Measurements from ENCODE around the gene DHPS.

Gene DHPS

GRCh38 chr19:12723381-12723640 is 41.6 kb upstream of the DHPS start:
- TF ChIP-seq CTCF (IDR thresholded peaks at IDR 0.05; ENCODE audit: low read depth, low read length): no peak
- H3K4me3 ChIP-seq (ENCODE audit: low read depth, low read length): peak overlapping the region; percentile 86

- H3K4me3 ChIP-seq (ENCODE audit: low read depth, low read length): peak overlapping the region; percentile 86
- TF ChIP-seq CTCF (IDR thresholded peaks at IDR 0.05; ENCODE audit: low read depth, low read length): no peak
Measured at GRCh38 chr19:12722566-12723380, 41.1 kb upstream of the DHPS start.

- H3K4me3 ChIP-seq (ENCODE audit: low read depth, low read length): peak overlapping the region; percentile 86
- TF ChIP-seq CTCF (IDR thresholded peaks at IDR 0.05; ENCODE audit: low read depth, low read length): no peak
Measured at GRCh38 chr19:12721656-12722565, 40.2 kb upstream of the DHPS start.

GRCh38 chr19:12720851-12721655 is 39.4 kb upstream of the DHPS start:
- TF ChIP-seq CTCF (IDR thresholded peaks at IDR 0.05; ENCODE audit: low read depth, low read length): no peak
- H3K4me3 ChIP-seq (ENCODE audit: low read depth, low read length): peak overlapping the region; percentile 86

GRCh38 chr19:12720296-12720695 is 38.6 kb upstream of the DHPS start:
- no peak for TF ChIP-seq CTCF (IDR thresholded peaks at IDR 0.05; ENCODE audit: low read depth, low read length)
- H3K4me3 ChIP-seq (ENCODE audit: low read depth, low read length): peak overlapping the region; percentile 86

GRCh38 chr19:12715929-12716328 is 34.2 kb upstream of the DHPS start:
- H3K4me3 ChIP-seq (ENCODE audit: low read depth, low read length): no peak overlapping the region
- no peak for TF ChIP-seq CTCF (IDR thresholded peaks at IDR 0.05; ENCODE audit: low read depth, low read length)

Measured in WI38 (cell line).